HG02970 (cell line): ENCODE results near the gene TTI1.
"Not testable (repeated sequence)": the region's sequence is repeated elsewhere in the genome, so short reads cannot be mapped to it uniquely, and the experiment has no call there.

Experiments used
- ATAC-seq: cut with Tn5 transposase; IDR thresholded peaks from one replicate; pipeline ENCODE4 v1.9.1; 2021; ENCODE audit warnings: mild to moderate bottlenecking, moderate library complexity, moderate number of reproducible peaks; ENCODE audit not compliant: unreplicated experiment, low FRiP score

The TTI1 gene

GRCh38 chr20:37970856-37971245 lies 62.4 kb downstream of the TTI1 start:
- no peak for ATAC-seq

- no peak for ATAC-seq
Observed at GRCh38 chr20:37969949-37970855, 63.1 kb downstream of the TTI1 start.

- ATAC-seq = no peak
Observed at GRCh38 chr20:37968841-37969401, 64.3 kb downstream of the TTI1 start.

- ATAC-seq = not testable (repeated sequence)
Observed at GRCh38 chr20:37963483-37963882, 69.8 kb downstream of the TTI1 start.

- no peak for ATAC-seq
Observed at GRCh38 chr20:37961066-37961465, 72.2 kb downstream of the TTI1 start.

- ATAC-seq = no peak
Observed at GRCh38 chr20:37958856-37959520, 74.3 kb downstream of the TTI1 start.

- no peak for ATAC-seq
Observed at GRCh38 chr20:37956107-37956585, 77.1 kb downstream of the TTI1 start.

- ATAC-seq = no peak
Observed at GRCh38 chr20:37955511-37955910, 77.7 kb downstream of the TTI1 start.

- no peak for ATAC-seq
Observed at GRCh38 chr20:37954626-37955025, 78.6 kb downstream of the TTI1 start.

GRCh38 chr20:37954190-37954589 lies 79.1 kb downstream of the TTI1 start:
- no peak for ATAC-seq

- no peak for ATAC-seq
Observed at GRCh38 chr20:37948956-37949355, 84.3 kb downstream of the TTI1 start.

- no peak for ATAC-seq
Observed at GRCh38 chr20:37947943-37948342, 85.3 kb downstream of the TTI1 start.

GRCh38 chr20:37946946-37947345 lies 86.3 kb downstream of the TTI1 start:
- no peak for ATAC-seq

- no peak for ATAC-seq
Observed at GRCh38 chr20:37945091-37945547, 88.1 kb downstream of the TTI1 start.

GRCh38 chr20:37944456-37944981 lies 88.7 kb downstream of the TTI1 start:
- ATAC-seq = no peak

GRCh38 chr20:37943501-37944455 lies 89.5 kb downstream of the TTI1 start:
- no peak for ATAC-seq

- no peak for ATAC-seq
Observed at GRCh38 chr20:37943033-37943432, 90.2 kb downstream of the TTI1 start.

- no peak for ATAC-seq
Observed at GRCh38 chr20:37941992-37942391, 91.3 kb downstream of the TTI1 start.

GRCh38 chr20:37941332-37941731 lies 91.9 kb downstream of the TTI1 start:
- no peak for ATAC-seq

- no peak for ATAC-seq
Observed at GRCh38 chr20:37940858-37941257, 92.4 kb downstream of the TTI1 start.
